ENCODE results near the gene CES4A. TPM values are rescaled to one million over a fixed set of nuclear protein-coding genes. Genes with fewer than 3 reads are reported as not detected.

CES4A gene
- total RNA-seq, 1 experiment from 2014 or later = 1.9 TPM

DNA sequence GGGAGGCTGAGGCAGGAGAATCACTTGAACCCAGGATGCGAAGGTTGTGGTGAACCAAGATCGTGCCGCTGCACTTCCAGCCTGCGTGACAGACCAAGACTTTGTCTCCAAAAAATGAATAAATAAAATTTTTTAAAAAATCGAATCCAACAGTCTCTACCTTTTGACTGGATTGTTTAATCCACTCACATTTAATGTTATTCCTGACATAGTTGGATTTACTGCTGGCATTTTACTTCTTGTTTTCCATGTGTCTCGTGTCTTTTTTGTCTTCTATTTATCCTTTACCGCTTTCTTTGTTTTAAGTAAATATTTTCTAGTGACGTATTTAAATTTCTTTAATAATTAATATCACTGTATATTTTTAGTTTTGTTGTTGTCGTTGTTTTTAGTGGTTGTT, 5.4 kb upstream of the CES4A start:
- Histone ChIP-seq H2AFZ (ENCODE audit: low read length) (no peak overlapping the region), H3K4me1 (ENCODE audit: insufficient read depth, low read length) (no peaks in the 10 kb centered on the region), H3K23ac (ENCODE audit: insufficient read length, low read depth, low read length) (no peak overlapping the region), H3K9ac (ENCODE audit: extremely low read depth, insufficient read length, low read length) (no peak overlapping the region), H3K14ac (ENCODE audit: insufficient read depth, low read length) (no peak overlapping the region), H4K20me1 (ENCODE audit: control insufficient read depth, insufficient read depth, insufficient read length) (no peaks in the 10 kb centered on the region), H3T11ph (ENCODE audit: low read length) (no peak overlapping the region), H2BK120ac (ENCODE audit: low read depth, low read length, poor library complexity, severe bottlenecking) (no peak overlapping the region), H3K27me3 (ENCODE audit: insufficient read depth, low read length) (no peaks in the 10 kb centered on the region), H3K79me1 (ENCODE audit: insufficient read depth, low read depth, low read length, poor library complexity, severe bottlenecking) (no peaks in the 10 kb centered on the region), H2BK12ac (ENCODE audit: insufficient read length, low read depth, low read length) (no peak overlapping the region), H3K4ac (ENCODE audit: low read depth, low read length) (no peak overlapping the region), H4K8ac (replicated peaks; ENCODE audit: insufficient read length, low read depth, low read length) (no peak overlapping the region), H4K91ac (ENCODE audit: insufficient read length, low read depth, low read length) (no peak overlapping the region), H3K18ac (ENCODE audit: insufficient read length, low read depth, low read length) (no peak overlapping the region), H3K9me3 (ENCODE audit: control insufficient read depth, low read depth, low read length) (no peaks in the 10 kb centered on the region), H2BK20ac (ENCODE audit: low read depth, low read length, poor library complexity, severe bottlenecking) (no peak overlapping the region), H2BK15ac (ENCODE audit: low read depth, low read length) (no peak overlapping the region), H3K4me2 (ENCODE audit: insufficient read depth, insufficient read length, low read length) (no peak overlapping the region), H2AK5ac (ENCODE audit: insufficient read length, low read length) (no peak overlapping the region), H3K79me2 (ENCODE audit: insufficient read depth, low read length) (no peaks in the 10 kb centered on the region), H3K27ac (ENCODE audit: insufficient read length, low read depth, low read length) (no peak overlapping the region), H3K56ac (ENCODE audit: insufficient read length, low read depth, low read length) (no peak overlapping the region), H4K5ac (ENCODE audit: insufficient read length, low read depth, low read length) (no peak overlapping the region), H2BK5ac (ENCODE audit: insufficient read length, low read length) (no peak overlapping the region), H3K23me2 (ENCODE audit: insufficient read length, low read depth, low read length, poor library complexity, severe bottlenecking) (no peaks in the 10 kb centered on the region)
- Mint-ChIP-seq H3K36me3 (ENCODE audit: insufficient read depth in 1 of 3, low read depth in 3 of 3) (no peaks in the 10 kb centered on the region), H3K4me3 (no peak overlapping the region), H3K27me3 (ENCODE audit: low read depth) (peaks cover 9% of the 10 kb centered on the region), H3K27ac (no peak overlapping the region), H3K9me3 (no peaks in the 10 kb centered on the region), H3K4me1 (no peaks in the 10 kb centered on the region)
- WGBS (ENCODE audit: extremely low coverage, insufficient read length, low lambda C conversion rate) = no CpG with 5 or more reads among the region's 9 CpGs
- DNase-seq = no peak
- TF ChIP-seq, protein P1, sequence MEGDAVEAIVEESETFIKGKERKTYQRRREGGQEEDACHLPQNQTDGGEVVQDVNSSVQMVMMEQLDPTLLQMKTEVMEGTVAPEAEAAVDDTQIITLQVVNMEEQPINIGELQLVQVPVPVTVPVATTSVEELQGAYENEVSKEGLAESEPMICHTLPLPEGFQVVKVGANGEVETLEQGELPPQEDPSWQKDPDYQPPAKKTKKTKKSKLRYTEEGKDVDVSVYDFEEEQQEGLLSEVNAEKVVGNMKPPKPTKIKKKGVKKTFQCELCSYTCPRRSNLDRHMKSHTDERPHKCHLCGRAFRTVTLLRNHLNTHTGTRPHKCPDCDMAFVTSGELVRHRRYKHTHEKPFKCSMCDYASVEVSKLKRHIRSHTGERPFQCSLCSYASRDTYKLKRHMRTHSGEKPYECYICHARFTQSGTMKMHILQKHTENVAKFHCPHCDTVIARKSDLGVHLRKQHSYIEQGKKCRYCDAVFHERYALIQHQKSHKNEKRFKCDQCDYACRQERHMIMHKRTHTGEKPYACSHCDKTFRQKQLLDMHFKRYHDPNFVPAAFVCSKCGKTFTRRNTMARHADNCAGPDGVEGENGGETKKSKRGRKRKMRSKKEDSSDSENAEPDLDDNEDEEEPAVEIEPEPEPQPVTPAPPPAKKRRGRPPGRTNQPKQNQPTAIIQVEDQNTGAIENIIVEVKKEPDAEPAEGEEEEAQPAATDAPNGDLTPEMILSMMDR (conservative IDR thresholded peaks at IDR 0.05) = no peak

Data from H9 (cell line).